Stimulated activated naive CD8-positive, alpha-beta T cell treated with anti-CD3 and anti-CD28 coated beads, Interleukin-15, Interleukin-2, amounts not matched to agents 100 U/mL and 50 U/mL, for 24 hours (primary cell): ENCODE data around the gene CHSY3.

Experiments used
- ATAC-seq: fragments of 150-1000 bp; cut with Tn5 transposase; one replicate; pipeline ENCODE4 v1.10.0; 2021
- DNase-seq: peaks from one replicate; pipeline ENCODE4 v3.0.0; 2021

Gene CHSY3

GRCh38 chr5:129945774-129946270, 41.6 kb downstream of the CHSY3 start:
- ATAC-seq (no peak), DNase-seq (no peak)

DNA sequence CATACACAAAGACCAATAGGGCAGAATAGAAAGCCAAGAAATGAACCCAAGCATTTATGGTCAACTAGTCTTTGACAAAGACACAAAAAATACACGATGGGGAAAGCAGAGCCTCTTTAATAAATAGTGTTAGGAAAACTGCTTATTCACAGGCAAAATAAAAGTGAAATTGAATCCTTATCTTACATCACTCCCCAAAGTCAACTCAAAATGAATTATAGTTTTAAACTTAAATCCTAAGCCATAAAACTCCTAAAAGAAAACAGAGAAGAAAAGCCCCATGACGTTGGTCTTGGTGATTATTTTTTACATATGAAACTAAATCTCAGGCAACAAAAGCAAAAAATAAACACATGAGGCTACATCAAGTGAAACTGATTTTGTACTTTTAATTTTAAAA, 46.8 kb downstream of the CHSY3 start:
- no peak for DNase-seq

GRCh38 chr5:129958581-129958980, 54.3 kb downstream of the CHSY3 start:
- no peak for DNase-seq
- ATAC-seq = no peak

More for the DNA sequence above, 46.8 kb downstream of the CHSY3 start:
- ATAC-seq = no peak

- DNase-seq (no peak), ATAC-seq (no peak)
Observed at GRCh38 chr5:129960831-129961230, 56.6 kb downstream of the CHSY3 start.

DNA sequence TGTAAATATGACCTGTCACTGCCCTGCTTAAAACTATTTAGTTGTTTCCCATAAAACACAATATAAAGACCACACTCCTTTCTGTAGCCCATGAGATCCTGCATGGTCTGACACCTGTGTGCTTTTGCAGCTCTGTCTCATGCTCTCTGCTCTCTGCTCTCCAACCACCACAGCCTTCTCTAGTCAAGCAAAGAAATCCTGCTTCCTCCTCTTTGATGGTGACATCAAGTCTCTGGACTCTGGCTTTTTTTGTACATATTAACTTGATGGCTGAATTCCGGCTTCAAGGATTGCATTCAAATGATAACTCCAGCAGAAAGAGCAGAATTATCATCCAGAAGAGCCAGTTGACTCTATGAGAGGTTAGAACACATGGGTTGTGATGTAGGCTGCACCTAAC, 58.2 kb downstream of the CHSY3 start:
- no peak for ATAC-seq

DNA sequence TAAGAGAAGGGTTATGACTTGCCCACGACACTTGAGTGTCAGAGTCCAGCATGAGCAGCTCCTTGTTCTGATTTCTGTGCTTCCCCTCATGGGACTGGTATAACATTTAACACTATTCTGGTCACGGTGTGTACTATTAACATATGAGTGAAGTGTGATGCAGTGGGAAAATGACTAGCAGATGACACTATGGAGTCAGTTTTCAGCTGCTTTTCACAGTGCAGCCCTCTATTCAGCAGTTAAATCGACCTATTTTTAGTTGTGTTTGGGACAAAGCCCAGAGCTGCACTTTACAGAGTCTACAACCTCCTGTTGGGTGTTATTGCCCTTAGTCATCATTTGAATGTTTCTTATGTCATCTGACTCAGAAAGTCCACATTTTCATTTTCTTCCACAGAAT, 59.1 kb downstream of the CHSY3 start:
- ATAC-seq (no peak), DNase-seq (no peak)

More for the DNA sequence above, 58.2 kb downstream of the CHSY3 start:
- DNase-seq = no peak

- no peak for DNase-seq
- no peak for ATAC-seq
Observed at GRCh38 chr5:129966071-129966470, 61.8 kb downstream of the CHSY3 start.

- DNase-seq = no peak
- ATAC-seq = no peak
Observed at GRCh38 chr5:129971714-129972113, 67.4 kb downstream of the CHSY3 start.

DNA sequence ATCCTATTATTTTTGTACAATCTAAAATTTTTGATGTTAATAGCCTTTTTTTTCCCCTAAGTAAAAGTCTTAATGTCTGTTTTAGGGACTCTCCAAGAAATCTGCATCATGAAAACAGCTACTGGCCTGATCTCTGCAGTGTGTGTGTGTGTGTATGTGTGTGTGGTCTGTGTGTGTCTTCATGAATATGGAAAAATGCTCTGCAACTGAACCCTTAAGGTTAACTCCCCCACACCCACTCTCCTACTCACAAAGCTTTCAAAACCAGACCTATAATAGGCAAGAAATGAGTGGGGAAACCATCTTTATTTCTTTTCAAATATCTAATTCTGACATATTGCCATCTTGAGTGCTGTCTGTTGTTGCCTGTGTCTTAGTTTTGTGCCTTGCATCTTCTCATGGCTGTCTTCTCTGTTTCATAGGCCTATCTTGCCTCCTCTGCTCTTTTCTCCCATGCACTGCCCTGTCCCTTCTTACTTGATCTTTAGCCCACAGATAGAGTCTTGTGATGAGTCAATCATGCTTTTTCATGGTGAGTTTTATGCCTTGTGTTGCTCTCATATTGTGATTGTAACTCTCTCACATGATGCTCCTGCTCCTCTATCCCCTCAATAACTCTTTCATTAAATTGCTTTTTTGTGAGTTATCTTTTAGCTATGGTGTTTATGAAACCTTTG, 68.3 kb downstream of the CHSY3 start:
- DNase-seq = no peak
- no peak for ATAC-seq

- ATAC-seq = no peak
- DNase-seq = no peak
Observed at GRCh38 chr5:129973716-129974426, 69.6 kb downstream of the CHSY3 start.

- DNase-seq (no peak), ATAC-seq (no peak)
Observed at GRCh38 chr5:129977810-129978209, 73.5 kb downstream of the CHSY3 start.

DNA sequence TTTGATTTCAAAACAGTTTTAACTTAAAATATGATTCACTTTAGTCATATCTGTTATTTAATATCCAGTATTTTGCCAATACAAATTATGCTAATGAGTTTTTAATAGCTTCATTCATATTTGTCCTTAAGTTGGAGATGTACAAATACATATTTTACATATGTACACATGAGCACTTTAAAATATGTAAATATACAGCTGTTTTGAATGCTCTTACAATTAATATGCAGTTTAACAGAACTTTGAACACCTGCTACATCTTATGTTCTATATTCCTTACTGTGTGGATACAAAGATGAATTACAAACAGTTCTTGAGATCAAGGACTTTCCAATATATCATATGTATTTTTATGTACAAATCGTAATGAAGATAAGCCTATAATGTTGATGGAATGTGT, 74.0 kb downstream of the CHSY3 start:
- ATAC-seq = no peak

DNA sequence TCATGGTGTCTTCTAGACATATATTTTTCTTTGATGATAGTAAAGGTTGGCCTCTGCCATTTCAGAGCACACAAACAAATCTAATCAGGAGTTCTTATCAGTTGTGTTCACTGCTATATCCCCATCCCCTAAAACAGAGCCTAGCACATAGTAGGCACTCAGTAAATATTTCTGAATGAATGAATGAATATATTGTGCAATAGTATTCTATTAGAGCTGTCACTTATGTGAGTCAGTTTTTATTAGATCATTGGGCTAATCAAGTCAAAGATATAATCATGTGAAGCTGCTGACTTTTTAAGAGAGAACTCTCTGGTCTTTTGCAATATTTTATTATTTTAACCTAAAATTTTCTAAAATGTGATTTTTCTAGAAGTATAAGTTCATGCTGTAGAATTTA, 84.2 kb downstream of the CHSY3 start:
- DNase-seq (no peak), ATAC-seq (no peak)

More for the DNA sequence above, 74.0 kb downstream of the CHSY3 start:
- DNase-seq = no peak

DNA sequence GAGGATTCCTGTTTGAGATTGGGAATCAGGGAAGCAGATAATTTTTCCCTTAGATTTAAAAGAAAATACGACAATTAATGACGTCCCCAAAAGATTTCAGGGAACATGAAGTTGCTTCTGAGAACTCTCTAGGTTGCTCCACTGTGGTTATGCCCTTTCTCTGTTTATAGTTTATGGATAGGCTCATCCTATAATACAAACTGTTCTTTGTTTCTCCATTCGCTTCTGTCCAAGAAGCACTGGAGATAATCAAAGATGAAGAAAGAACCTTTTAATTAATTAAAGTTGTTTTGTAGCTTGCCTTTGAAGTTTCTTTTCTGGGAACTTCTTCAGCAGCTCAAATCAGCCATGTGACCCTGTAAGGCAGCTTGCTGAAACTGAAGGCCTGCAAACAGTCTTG, 87.5 kb downstream of the CHSY3 start:
- DNase-seq = no peak
- no peak for ATAC-seq

- DNase-seq (no peak), ATAC-seq (no peak)
Observed at GRCh38 chr5:129996896-129997295, 92.6 kb downstream of the CHSY3 start.

- DNase-seq (no peak), ATAC-seq (no peak)
Observed at GRCh38 chr5:130000460-130000859, 96.2 kb downstream of the CHSY3 start.

- ATAC-seq (no peak), DNase-seq (no peak)
Observed at GRCh38 chr5:130002183-130002582, 97.9 kb downstream of the CHSY3 start.

DNA sequence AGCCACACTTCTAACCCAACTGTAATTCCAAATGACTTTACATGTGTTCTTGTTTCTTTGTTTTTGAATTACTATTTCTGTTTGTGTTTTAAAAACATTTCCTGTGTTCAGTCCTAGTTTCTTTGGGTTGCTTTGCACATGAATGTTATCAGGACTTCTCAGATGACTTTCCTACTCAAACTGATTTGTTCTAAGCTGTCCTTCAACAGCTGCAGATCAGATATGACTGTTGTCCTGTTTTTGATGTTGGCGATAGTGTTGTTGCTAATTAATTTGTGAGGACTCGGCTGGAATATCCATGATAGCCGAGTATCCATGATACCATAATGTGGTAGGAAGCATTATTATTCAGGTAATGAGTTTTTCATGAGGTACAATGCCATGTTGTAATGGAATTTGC, 98.6 kb downstream of the CHSY3 start:
- DNase-seq (no peak), ATAC-seq (no peak)

DNA sequence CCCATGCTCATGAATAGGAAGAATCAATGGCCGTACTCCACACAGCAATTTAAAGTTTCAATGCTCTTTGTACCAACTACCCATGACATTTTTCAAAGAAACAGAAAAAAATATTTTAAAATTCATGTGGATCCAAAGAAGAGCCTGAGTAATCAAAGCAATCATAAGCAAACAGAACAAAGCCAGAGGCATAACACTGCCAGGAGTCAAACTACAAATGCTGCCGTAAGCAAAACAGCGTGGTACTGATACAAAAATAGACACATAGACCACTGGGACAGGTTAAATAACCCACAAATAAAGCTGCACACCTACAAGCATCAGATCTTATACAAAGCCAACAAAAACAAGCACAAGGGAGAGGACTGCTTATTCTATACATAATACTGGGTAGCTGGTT, 107.7 kb downstream of the CHSY3 start:
- DNase-seq (no peak), ATAC-seq (no peak)

DNA sequence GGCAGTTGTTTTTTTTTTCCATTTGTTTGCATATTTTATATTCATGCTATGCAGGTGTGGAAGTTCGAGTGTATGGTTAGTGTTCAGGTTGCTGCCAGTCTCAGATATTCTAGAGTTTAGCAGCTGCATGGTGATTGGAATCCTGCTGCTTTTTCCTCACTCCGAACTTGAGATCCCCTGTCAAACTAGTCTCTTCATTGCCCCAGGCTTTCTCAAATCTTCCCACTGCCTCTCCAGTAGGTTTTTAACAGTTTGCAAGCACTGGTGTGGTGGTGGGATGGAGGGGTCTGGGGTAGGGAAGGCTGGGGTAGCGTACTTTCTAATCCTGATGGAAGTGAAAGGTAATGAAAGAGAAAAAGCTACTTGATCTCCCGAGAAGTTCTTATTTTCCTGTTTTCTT, 112.9 kb downstream of the CHSY3 start:
- no peak for ATAC-seq
- DNase-seq = no peak

DNA sequence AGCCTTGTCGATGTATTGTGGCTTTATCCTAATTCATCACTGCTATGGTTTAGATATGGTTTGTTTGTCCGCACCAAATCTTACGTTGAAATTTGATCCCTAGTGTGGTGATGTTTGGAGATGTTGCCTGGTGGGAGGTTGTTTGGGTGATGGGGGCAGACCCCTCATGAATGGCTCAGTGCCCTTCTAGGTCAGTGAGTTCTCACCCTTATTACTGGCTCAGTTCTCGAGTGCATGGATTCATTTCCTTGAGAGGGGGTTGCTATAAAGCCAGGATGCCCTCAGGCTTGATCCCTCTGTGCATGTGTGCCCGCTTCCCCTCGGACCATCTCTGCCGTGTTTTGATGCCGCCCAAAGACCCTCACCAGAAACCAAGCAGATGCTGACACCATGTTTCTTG, 114.4 kb downstream of the CHSY3 start:
- no peak for ATAC-seq
- DNase-seq = no peak

DNA sequence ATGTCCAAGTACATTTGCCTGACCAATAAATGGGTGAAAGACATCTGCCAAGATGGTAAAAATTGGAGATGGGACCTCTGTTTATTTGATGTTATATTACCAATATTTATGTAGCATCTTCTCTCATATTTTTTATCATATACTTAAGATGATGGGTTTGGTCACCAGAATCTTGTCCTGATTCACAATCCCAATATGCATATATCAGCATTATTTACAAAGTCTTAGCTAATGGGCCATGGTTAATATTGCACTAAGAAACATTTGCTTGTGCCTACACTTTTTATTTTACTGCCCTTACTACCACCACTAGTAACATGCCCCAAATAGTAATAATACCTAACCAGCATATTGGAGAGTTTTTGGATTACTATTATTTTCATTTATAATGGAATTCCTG, 116.7 kb downstream of the CHSY3 start:
- no peak for ATAC-seq
- no peak for DNase-seq

DNA sequence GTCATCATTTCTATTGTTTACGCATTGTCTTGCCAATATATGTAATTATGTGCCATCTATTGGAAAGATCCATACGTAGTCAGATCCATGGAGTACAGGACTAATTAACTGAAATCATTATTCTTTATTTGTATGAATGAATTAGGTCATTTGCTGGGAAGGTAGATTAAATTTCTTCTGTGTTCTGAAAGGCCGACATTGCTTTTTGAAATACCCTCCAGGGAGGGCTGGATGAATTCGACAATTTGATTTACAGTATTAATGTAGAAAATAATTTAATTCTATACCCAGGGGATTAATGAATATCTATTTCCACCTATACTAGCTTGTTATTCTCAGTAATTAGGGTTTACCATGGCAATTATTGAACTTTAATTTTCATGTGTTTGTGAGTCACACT, 117.6 kb downstream of the CHSY3 start:
- no peak for DNase-seq
- no peak for ATAC-seq

GRCh38 chr5:130023604-130024003, 119.3 kb downstream of the CHSY3 start:
- no peak for ATAC-seq
- no peak for DNase-seq
